Measurements from ENCODE around the gene TMEM98.
"Not testable (repeated sequence)": the region's sequence is repeated elsewhere in the genome, so short reads cannot be mapped to it uniquely, and the experiment has no call there.

TMEM98 gene

GRCh38 chr17:32943206-32943605 is 15.3 kb downstream of the TMEM98 start:
- DNase-seq (ENCODE audit: low read depth), result peak; percentile 22

GRCh38 chr17:32943647-32944191 is 15.8 kb downstream of the TMEM98 start:
- DNase-seq (ENCODE audit: low read depth), result peak; percentile 86

GRCh38 chr17:32944248-32945020 is 16.5 kb downstream of the TMEM98 start:
- DNase-seq (ENCODE audit: low read depth), result no peak

GRCh38 chr17:32946375-32947135 is 18.6 kb downstream of the TMEM98 start:
- DNase-seq (ENCODE audit: low read depth), result no peak

GRCh38 chr17:32947736-32948135 is 19.8 kb downstream of the TMEM98 start:
- DNase-seq (ENCODE audit: low read depth), result no peak

GRCh38 chr17:32949181-32949580 is 21.2 kb downstream of the TMEM98 start:
- DNase-seq (ENCODE audit: low read depth), result no peak

GRCh38 chr17:32952491-32952890 is 24.5 kb downstream of the TMEM98 start:
- not testable (repeated sequence) for DNase-seq (ENCODE audit: low read depth)

- no peak for DNase-seq (ENCODE audit: low read depth)
These were observed 25.1 kb downstream of the TMEM98 start for GRCh38 chr17:32953045-32953444.

- DNase-seq (ENCODE audit: low read depth), result no peak
These were observed 25.9 kb downstream of the TMEM98 start for GRCh38 chr17:32953857-32954256.

GRCh38 chr17:32954477-32954876 is 26.5 kb downstream of the TMEM98 start:
- no peak for DNase-seq (ENCODE audit: low read depth)

GRCh38 chr17:32955155-32955554 is 27.2 kb downstream of the TMEM98 start:
- no peak for DNase-seq (ENCODE audit: low read depth)

- no peak for DNase-seq (ENCODE audit: low read depth)
These were observed 28.5 kb downstream of the TMEM98 start for GRCh38 chr17:32956240-32956970.

GRCh38 chr17:32958418-32958817 is 30.5 kb downstream of the TMEM98 start:
- no peak for DNase-seq (ENCODE audit: low read depth)

GRCh38 chr17:32960815-32961214 is 32.9 kb downstream of the TMEM98 start:
- no peak for DNase-seq (ENCODE audit: low read depth)

GRCh38 chr17:32962320-32962711 is 34.4 kb downstream of the TMEM98 start:
- no peak for DNase-seq (ENCODE audit: low read depth)

- DNase-seq (ENCODE audit: low read depth), result no peak
These were observed 36.6 kb downstream of the TMEM98 start for GRCh38 chr17:32964541-32964940.

GRCh38 chr17:32969231-32969630 is 41.3 kb downstream of the TMEM98 start:
- DNase-seq (ENCODE audit: low read depth), result not testable (repeated sequence)

- no peak for DNase-seq (ENCODE audit: low read depth)
These were observed 42.3 kb downstream of the TMEM98 start for GRCh38 chr17:32970281-32970680.

- peak; percentile 10 for DNase-seq (ENCODE audit: low read depth)
These were observed 43.2 kb downstream of the TMEM98 start for GRCh38 chr17:32971171-32971570.

- no peak for DNase-seq (ENCODE audit: low read depth)
These were observed 48.2 kb downstream of the TMEM98 start for GRCh38 chr17:32976131-32976530.

- DNase-seq (ENCODE audit: low read depth), result no peak
These were observed 48.7 kb downstream of the TMEM98 start for GRCh38 chr17:32976605-32977004.

GRCh38 chr17:32980230-32980629 is 52.3 kb downstream of the TMEM98 start:
- no peak for DNase-seq (ENCODE audit: low read depth)
